Esophagus (tissue), 2 donors: ENCODE measurements around the gene SPNS1. TPM values are rescaled to one million over a fixed set of nuclear protein-coding genes. Genes with fewer than 3 reads are reported as not detected.

Source experiments
- H3K27ac ChIP-seq, 2 donors: one replicate each; pipeline ENCODE4 v1.5.1; 2013; ENCODE audit warnings: low read depth in 2 of 2, mild to moderate bottlenecking in 2 of 2, inconsistent platforms in 1 of 2, low read length in 1 of 2, moderate library complexity in 1 of 2
- H3K27me3 ChIP-seq, 2 donors: one replicate each; pipeline ENCODE4 v1.6.1; 2013; ENCODE audit warnings: low read length in 2 of 2, control low read depth in 1 of 2, mild to moderate bottlenecking in 1 of 2; ENCODE audit not compliant: insufficient read depth in 2 of 2, control insufficient read depth in 1 of 2
- H3K36me3 ChIP-seq, 2 donors: one replicate each; pipeline ENCODE4 v1.6.1; 2013; ENCODE audit warnings: low read length in 1 of 2; ENCODE audit not compliant: control insufficient read depth in 2 of 2, insufficient read depth in 2 of 2
- H3K4me1 ChIP-seq, 2 donors: one replicate each; pipeline ENCODE4 v1.6.1; 2013; ENCODE audit warnings: low read length in 1 of 2; ENCODE audit not compliant: control insufficient read depth in 2 of 2, insufficient read depth in 2 of 2
- H3K4me3 ChIP-seq, 2 donors: one replicate each; pipeline ENCODE4 v1.5.1; 2013; ENCODE audit warnings: low read length in 2 of 2, mild to moderate bottlenecking in 2 of 2, low read depth in 1 of 2, moderate library complexity in 1 of 2
- H3K9me3 ChIP-seq, 2 donors: one replicate each; pipeline ENCODE4 v1.6.1; 2013; ENCODE audit warnings: mild to moderate bottlenecking in 2 of 2, low read depth in 1 of 2, low read length in 1 of 2, moderate library complexity in 1 of 2; ENCODE audit not compliant: control insufficient read depth in 2 of 2, insufficient read depth in 1 of 2
- WGBS, 2 donors: extraction: QIAGEN DNeasy Blood & Tissue Kit; methylation state at CpG; one replicate each; pipeline ENCODE4 v1.1.7; 2013; 5-methylcytosine and 5-hydroxymethylcytosine counted together
- polyA plus RNA-seq, 2 donors: library from polyadenylated mRNA; stranded (reverse); fragments of 200-250 nt; gene quantifications; one replicate each; pipeline ENCODE4 v1.2.3, GENCODE V29; 2013
- donor health status: healthy with polysubstance abuse.
- donor health status: Bipolar disorder and iron deficiency.

Gene SPNS1
- polyA plus RNA-seq, 2 donors: 22.2 to 24.6 TPM

DNA sequence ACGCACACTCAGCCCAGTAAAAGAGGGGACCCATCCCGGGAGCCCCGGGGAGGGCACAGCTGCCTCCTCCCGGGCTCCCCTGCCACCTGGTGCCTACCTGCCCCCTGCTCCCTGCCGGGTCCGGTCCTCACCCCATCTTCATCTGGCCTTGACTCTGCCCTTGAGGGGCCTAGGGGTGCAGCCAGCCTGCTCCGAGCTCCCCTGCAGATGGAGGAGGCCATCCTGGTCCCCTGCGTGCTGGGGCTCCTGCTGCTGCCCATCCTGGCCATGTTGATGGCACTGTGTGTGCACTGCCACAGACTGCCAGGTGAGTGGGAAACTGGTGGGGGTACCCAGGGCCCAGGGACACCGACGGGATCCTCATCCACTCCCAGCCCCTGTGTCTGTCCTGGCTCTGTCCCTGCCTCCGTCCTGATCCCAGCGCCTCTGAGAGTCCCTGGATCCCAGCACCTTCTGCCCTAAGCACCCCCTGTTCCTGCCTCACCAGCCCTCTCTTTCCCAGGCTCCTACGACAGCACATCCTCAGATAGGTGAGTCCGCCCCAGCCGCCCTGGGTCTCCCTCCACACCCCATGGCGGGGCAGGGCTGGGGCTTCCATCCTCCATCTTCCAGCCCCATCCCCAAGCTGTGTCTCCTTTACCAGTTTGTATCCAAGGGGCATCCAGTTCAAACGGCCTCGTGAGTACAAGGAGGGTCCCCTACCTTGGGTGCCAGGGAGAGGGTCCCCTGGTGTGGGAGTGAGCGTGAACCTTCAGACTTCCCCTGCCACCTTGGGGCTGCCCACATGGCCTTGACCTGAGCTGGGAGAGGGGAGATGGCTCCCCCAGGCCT is 10.8 kb downstream of the SPNS1 start:
- H3K9me3 ChIP-seq: peaks cover 3 to 7% of the 10 kb centered on the region in 2 donors
- H3K27ac ChIP-seq: peak overlapping the region in 1 of 2 donors; percentile 55
- H3K27me3 ChIP-seq: no peaks in the 10 kb centered on the region
- H3K4me1 ChIP-seq: peaks cover 0 to 4% of the 10 kb centered on the region in 2 donors
- 82 to 83% methylated on average over 15 to 19 of the region's 19 CpGs for WGBS, 2 donors
- H3K36me3 ChIP-seq: peaks cover 3 to 41% of the 10 kb centered on the region in 2 donors
- H3K4me3 ChIP-seq: peak overlapping the region; percentile 12 to 48

DNA sequence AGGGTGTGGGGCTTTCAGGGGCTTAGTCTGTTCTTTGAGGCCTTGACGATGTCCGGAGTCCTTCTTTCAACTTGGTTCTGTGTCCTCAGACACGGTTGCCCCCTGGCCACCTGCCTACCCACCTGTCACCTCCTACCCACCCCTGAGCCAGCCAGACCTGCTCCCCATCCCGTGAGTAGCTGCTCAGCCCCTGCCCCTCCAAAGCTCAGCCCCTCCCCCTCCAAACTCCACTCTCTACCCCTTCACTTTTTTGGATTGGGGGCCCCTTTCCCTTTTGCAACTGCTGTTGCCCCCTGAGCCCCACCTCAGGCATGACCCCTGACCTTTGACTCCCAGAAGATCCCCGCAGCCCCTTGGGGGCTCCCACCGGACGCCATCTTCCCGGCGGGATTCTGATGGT is 11.5 kb downstream of the SPNS1 start:
- Histone ChIP-seq H3K27ac (no peak overlapping the region), H3K4me1 (peaks cover 0 to 4% of the 10 kb centered on the region in 2 donors), H3K9me3 (peaks cover 3 to 7% of the 10 kb centered on the region in 2 donors), H3K4me3 (peak overlapping the region; percentile 12 to 48), H3K36me3 (peaks cover 3 to 38% of the 10 kb centered on the region in 2 donors), H3K27me3 (no peaks in the 10 kb centered on the region)
- WGBS, 2 donors: 87 to 92% methylated on average over 9 of the region's 9 CpGs

DNA sequence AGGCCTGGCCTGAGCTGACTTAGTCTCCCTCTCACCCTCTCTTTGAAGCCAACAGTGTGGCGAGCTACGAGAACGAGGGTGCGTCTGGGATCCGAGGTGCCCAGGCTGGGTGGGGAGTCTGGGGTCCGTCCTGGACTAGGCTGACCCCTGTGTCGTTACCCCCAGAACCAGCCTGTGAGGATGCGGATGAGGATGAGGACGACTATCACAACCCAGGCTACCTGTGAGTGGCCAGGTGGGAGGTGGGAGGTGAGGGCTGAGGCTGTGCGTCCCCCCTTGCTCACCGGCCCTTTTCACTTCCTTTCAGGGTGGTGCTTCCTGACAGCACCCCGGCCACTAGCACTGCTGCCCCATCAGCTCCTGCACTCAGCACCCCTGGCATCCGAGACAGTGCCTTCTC is 11.9 kb downstream of the SPNS1 start:
- Histone ChIP-seq H3K4me1 (peaks cover 0 to 4% of the 10 kb centered on the region in 2 donors), H3K36me3 (peaks cover 3 to 34% of the 10 kb centered on the region in 2 donors), H3K4me3 (peak overlapping the region in 1 of 2 donors; percentile 0), H3K27ac (no peak overlapping the region), H3K27me3 (no peaks in the 10 kb centered on the region), H3K9me3 (peaks cover 3 to 7% of the 10 kb centered on the region in 2 donors)
- whole genome bisulfite sequencing, 2 donors: 90 to 91% methylated on average over 13 of the region's 13 CpGs

DNA sequence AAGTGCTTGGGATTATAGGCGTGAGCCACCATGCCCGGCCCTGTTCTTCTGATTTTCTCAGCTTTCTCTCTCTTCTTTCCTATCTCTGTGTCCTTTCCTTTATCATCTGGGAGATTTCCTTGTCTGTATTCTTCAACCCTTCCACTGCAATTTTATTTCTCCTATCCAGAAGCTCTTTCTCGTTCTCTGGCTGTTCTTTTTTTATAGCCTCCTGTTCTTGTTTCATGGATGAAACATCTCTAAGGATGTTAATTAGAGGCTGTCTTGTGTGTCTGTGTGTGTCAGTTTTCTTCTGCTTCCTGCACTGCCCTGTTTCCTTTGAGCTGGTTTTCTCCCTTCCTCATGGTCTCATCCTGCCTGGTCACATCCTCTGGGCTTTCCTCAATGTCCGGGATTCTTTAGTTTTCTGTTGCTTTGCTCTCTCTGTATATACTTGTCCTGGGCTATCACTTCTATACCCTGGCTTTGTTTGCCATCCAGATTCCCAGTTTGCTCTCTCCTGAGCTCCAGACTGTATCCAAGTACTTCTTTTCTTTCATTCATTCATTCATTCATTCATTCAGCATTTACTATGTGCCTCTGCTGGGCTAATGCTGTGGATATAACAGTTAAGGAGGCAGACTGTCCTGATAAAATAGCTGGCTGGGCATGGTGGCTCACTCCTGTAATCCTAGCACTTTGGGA is 12.7 kb downstream of the SPNS1 start:
- peaks cover 3 to 7% of the 10 kb centered on the region in 2 donors for H3K9me3 ChIP-seq
- 90 to 95% methylated on average over 4 of the region's 4 CpGs for WGBS, 2 donors

DNA sequence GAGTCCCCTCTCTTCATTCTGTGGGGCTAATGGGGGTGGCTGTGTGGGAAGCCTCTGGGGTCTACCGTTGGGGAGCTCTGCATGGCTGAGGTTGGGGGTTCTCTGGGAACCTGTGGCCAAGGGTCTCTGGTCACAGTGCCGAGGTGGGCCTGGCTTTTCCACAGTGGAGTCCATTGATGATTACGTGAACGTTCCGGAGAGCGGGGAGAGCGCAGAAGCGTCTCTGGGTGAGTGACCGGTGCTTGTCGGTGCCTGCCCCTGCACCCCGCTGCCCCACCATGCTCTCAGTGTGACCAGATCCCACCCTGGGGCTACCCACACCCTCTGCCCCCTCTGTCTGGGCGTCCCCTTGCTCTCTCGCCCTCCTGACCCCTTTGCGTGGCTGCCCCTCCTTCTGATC is 14.8 kb downstream of the SPNS1 start:
- H3K4me3 ChIP-seq: no peak overlapping the region
- peaks cover 0 to 17% of the 10 kb centered on the region in 2 donors for H3K36me3 ChIP-seq
- WGBS, 2 donors: 89 to 92% methylated on average over 14 of the region's 14 CpGs

More for the DNA sequence above, 12.7 kb downstream of the SPNS1 start:
- Histone ChIP-seq H3K27me3 (no peaks in the 10 kb centered on the region), H3K4me3 (no peak overlapping the region), H3K27ac (no peak overlapping the region), H3K4me1 (peaks cover 0 to 4% of the 10 kb centered on the region in 2 donors), H3K36me3 (peaks cover 0 to 32% of the 10 kb centered on the region in 2 donors)

DNA sequence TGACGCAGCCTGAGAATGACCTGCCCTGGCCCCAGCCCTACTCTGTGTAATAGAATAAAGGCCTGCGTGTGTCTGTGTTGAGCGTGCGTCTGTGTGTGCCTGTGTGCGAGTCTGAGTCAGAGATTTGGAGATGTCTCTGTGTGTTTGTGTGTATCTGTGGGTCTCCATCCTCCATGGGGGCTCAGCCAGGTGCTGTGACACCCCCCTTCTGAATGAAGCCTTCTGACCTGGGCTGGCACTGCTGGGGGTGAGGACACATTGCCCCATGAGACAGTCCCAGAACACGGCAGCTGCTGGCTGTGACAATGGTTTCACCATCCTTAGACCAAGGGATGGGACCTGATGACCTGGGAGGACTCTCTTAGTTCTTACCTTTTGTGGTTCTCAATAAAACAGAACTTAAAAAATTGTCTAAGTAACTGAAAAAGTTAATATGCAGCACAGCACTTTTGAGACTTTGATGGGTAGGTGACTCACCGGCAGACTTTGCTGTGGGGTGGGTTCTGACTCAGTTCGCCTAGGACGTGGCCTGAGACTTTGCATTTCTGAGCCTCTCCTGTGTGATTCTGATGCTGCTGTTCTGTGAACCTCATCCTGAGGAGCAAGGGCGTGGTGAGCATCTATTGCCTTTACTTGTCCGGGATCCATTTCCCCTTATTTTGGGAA is 15.9 kb downstream of the SPNS1 start:
- H3K4me3 ChIP-seq: no peak overlapping the region
- H3K4me1 ChIP-seq: peaks cover 0 to 3% of the 10 kb centered on the region in 2 donors
- H3K27me3 ChIP-seq: no peaks in the 10 kb centered on the region
- H3K9me3 ChIP-seq: peaks cover 3 to 7% of the 10 kb centered on the region in 2 donors
- no peak overlapping the region for H3K27ac ChIP-seq
- peaks cover 0 to 14% of the 10 kb centered on the region in 2 donors for H3K36me3 ChIP-seq
- 82 to 88% methylated on average over 11 of the region's 11 CpGs for WGBS, 2 donors

More for the DNA sequence above, 14.8 kb downstream of the SPNS1 start:
- Histone ChIP-seq H3K27ac (no peak overlapping the region), H3K9me3 (peaks cover 3 to 7% of the 10 kb centered on the region in 2 donors), H3K4me1 (peaks cover 0 to 3% of the 10 kb centered on the region in 2 donors), H3K27me3 (no peaks in the 10 kb centered on the region)

DNA sequence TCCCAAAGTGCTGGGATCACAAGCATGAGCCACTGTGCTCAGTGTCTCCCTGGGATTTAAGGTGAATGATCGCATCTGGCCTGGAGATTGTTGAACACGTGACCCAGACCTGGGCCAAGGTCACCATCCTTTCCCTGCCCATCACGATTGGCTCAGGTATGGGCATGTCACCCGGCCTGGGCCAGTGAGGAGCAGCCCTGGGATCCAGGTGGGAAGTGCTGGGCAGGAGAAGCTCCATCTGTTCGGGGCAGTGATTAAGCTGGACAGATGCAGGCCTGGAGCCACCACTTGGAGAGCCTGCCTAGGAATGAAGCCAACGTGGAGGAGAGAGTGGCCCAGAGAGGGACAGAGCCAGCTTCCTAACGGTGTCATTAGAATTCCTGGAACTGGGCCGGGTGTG is 17.1 kb downstream of the SPNS1 start:
- Histone ChIP-seq H3K36me3 (peaks cover 0 to 13% of the 10 kb centered on the region in 2 donors), H3K4me1 (peaks cover 0 to 3% of the 10 kb centered on the region in 2 donors), H3K27me3 (no peaks in the 10 kb centered on the region), H3K9me3 (peaks cover 0 to 1% of the 10 kb centered on the region in 2 donors), H3K4me3 (no peak overlapping the region), H3K27ac (no peak overlapping the region)
- WGBS, 2 donors: 62 to 69% methylated on average over 8 of the region's 8 CpGs

DNA sequence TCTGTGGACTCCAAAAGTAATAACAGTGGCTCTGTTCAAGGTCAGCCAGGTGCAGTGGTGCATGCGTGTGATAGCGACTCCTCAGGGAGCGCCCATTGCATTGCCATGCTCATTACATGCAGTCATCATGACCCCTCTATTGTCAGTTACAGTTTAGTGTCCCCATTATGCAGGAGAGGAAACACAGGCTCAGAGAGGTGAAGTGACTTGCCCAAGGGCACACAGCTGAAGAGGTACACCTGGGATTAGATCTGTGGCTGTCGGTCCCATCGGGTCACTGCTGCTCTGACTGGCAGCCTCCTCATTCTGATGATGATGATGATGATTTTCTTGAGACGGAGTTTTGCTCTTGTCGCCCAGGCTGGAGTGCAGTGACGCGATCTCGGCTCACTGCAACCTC is 17.9 kb downstream of the SPNS1 start:
- Histone ChIP-seq H3K36me3 (peaks cover 0 to 13% of the 10 kb centered on the region in 2 donors), H3K4me1 (peaks cover 0 to 3% of the 10 kb centered on the region in 2 donors), H3K4me3 (no peak overlapping the region), H3K27ac (no peak overlapping the region), H3K9me3 (no peaks in the 10 kb centered on the region), H3K27me3 (no peaks in the 10 kb centered on the region)
- 91% methylated on average over 10 of the region's 10 CpGs for WGBS, 2 donors

DNA sequence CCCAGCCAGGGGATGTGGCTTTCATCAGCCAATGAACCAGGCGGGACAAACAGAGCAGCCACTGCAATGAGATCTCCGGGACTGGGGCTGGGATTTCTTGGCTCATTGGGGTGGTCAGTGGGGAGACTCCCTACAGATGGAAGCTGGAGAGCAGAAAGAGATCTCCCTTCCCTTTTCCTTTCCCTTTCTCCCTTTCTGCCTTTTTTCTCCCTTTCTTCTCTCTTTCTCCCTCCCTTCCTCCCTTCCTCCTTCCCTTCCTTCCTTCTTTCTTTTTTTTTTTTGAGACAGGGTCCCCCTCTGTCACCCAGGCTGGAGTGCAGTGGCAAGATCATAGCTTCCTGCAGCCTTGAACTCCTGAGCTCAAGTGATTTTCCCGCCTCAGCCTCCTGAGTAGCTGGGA is 24.3 kb downstream of the SPNS1 start:
- Histone ChIP-seq H3K36me3 (no peaks in the 10 kb centered on the region), H3K27ac (no peak overlapping the region), H3K27me3 (no peaks in the 10 kb centered on the region), H3K4me3 (no peak overlapping the region), H3K9me3 (no peaks in the 10 kb centered on the region), H3K4me1 (no peaks in the 10 kb centered on the region)
- 80 to 81% methylated on average over 3 of the region's 3 CpGs for WGBS, 2 donors
